Umbilical cord (tissue), 2 donors: Measurements from ENCODE around the gene PEAK3. TPM values are rescaled to one million over a fixed set of nuclear protein-coding genes. Genes with fewer than 3 reads are reported as not detected.

Experiments
- DNase-seq: peaks from one replicate; pipeline ENCODE4 v3.0.0-alpha.2; 2015; ENCODE audit warnings: low spot score
- total RNA-seq: library from RNA; depleted of rRNA; stranded (reverse); fragments of >200 nt; gene quantifications from one replicate; pipeline ENCODE4 v1.2.3, GENCODE V29; 2014; ENCODE audit warnings: low replicate concordance; ENCODE audit not compliant: insufficient read depth

The PEAK3 gene
- total RNA-seq, 1 donor from 2014 or later: 0.24 TPM

DNA sequence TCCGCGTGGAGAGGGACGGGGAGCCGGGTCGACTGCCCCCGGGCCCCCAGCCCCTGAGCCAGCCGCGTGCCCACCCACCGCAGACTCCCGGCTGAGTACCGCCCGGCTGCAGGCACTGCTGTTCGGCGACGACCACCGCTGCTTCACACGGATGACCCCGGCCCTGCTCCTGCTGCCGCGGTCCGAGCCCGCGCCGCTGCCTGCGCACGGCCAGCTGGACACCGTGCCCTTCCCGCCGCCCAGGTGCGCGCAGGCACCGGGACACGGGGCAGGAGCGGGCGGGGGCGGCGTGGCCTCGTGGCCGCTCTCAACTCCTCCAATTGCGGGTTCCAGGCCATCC is 31.2 kb downstream of the PEAK3 start:
- no peak for DNase-seq

DNA sequence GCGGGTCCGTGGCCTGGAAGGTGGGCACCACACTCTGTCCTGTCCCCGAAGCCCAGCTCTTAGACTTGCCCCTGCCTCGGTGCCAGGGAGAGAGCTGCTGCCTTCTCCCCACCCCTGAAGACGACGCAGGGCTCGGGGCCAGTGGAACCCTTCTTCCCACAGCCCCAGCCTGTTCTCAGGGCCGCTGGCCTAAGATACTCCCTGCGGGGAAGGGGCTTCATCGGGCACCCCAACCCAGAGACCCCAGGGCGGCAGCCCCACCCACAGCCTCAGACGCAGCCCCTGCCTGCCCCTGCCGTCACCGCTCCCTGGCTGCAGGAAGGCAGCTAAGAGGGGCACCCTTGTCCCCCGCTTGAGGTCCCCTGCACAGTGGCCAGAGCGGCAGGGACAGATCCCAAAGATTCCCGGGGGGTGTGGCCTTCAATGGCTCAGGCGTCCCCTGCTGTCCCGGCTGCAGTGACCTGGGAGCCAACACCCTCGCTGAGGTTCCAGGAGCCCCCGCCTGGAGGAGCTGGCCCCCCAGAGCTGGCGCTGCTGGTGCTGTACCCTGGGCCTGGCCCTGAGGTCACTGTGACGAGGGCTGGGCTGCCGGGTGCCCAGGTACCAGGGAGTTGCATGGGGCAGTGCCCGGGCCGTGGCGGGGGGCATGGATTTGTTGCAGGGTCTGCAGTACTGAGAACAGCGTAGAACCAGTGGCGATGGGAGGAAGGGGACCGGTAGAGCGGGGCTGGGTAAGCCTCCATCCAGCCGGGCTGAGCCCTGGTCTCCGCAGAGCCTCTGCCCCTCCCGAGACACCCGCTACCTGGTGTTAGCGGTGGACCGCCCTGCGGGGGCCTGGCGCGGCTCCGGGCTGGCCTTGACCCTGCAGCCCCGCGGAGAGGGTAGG is 31.9 kb downstream of the PEAK3 start:
- no peak for DNase-seq

DNA sequence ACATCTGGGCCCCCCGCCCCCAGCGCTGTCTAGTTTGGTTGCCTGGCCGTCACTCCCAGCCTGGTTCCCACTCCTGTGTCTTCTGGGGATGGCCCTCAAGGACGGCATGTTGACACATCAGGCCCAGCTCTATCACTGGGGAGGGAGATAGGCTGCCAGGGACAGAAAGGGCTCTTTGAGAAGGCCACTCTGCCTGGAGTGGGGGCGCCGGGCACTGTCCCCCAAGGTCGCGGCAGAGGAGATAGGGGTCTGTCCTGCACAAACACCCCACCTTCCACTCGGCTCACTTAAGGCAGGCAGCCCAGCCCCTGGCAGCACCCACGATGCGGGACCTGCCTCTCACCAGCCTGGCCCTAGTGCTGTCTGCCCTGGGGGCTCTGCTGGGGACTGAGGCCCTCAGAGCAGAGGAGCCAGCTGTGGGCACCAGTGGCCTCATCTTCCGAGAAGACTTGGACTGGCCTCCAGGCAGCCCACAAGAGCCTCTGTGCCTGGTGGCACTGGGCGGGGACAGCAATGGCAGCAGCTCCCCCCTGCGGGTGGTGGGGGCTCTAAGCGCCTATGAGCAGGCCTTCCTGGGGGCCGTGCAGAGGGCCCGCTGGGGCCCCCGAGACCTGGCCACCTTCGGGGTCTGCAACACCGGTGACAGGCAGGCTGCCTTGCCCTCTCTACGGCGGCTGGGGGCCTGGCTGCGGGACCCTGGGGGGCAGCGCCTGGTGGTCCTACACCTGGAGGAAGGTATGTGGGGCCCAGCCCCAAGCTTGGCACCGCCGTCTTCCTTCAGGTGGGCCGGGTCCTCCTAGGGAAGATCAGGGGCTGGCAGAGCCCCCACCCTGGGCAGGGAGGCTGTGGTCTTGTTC is 32.7 kb downstream of the PEAK3 start, which contains the start of gene AMH:
TSS of gene AMH (plus strand) at position 314 of the 857 bp plus-strand sequence. CDS start at position 324, 10 bp downstream.
- DNase-seq: no peak

DNA sequence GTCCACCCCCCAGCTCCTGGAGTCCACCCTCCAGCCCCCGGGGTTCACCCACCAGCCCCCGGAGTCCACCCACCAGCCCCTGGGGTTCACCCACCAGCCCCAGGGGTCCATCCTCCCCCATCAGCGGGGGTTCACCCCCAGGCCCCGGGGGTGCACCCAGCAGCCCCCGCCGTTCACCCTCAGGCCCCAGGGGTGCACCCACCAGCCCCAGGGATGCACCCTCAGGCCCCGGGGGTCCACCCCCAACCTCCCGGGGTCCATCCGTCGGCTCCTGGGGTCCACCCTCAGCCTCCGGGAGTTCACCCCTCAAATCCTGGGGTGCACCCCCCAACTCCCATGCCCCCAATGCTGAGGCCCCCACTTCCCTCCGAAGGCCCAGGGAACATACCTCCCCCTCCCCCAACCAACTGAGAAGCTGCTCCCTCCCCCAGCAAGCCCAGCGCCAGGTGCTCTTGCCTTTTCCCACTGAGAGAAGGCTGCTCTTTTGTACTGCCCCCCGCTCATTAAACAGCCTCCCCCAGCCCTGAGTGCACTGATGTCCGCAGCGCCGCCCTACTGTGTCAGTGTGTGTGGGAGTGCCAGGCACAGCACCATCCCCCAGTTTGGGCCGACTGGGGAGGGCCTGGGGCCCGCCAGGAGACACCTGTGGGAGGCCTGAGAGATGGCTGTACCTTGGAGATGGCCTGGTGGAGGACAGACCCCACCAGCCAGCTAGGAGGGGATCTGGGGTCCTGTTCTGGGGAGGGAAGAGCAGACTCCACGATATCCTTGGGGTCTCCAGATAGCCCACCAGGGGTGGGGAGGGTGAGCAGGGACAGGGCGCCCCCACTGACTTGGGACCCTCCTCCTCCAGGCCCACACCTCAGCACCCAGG is 33.6 kb downstream of the PEAK3 start:
- DNase-seq: no peak

DNA sequence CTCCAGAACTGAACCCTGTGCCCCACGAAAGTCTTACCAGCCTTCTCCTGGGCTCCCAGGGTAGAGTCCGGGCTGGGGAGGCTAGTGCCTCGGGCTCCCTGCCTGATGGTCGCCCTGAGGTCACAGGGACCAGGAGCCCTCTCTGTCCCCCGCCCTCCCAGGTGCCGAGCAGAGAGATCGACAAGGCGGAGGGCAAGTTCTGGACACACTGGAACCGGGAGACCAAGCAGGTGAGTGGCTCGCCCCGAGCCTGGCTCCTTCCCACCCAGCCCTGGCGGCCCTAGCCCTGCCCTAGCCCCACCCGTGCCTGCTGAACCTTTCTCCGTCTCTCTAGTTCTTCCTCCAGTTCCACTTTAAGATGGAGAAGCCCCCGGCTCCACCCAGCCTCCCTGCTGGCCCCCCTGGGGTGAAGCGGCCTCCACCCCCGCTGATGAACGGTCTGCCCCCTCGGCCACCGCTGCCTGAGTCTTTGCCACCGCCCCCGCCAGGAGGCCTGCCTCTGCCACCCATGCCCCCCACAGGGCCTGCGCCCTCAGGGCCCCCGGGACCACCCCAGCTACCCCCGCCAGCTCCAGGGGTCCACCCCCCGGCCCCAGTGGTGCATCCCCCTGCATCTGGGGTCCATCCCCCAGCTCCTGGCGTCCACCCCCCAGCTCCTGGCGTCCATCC is 34.4 kb downstream of the PEAK3 start:
- no peak for DNase-seq

DNA sequence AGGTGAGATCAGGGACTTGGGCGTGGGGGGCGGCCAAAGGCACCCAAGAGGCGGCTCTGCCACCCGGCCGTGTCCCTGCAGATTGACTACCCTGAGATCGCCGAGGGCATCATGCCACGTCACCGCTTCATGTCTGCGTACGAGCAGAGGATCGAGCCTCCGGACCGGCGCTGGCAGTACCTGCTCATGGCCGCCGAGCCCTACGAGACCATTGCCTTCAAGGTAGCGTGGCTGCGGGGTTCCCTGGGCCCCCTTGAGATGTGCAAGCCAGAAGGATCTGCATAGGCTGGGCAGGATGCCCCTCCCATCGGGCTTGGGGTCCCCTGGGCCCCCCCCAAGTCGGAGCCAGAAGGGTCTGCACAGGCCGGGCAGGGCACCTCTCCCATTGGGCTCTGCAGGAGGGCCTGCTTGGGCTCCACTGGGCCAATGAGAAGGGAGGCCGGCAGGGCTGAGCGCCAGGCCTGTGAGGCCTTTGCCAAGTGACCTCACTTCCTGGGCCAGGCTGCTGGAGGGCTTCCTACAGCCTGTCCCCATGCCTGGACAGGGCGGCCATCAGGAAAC is 35.1 kb downstream of the PEAK3 start:
- DNase-seq: no peak

DNA sequence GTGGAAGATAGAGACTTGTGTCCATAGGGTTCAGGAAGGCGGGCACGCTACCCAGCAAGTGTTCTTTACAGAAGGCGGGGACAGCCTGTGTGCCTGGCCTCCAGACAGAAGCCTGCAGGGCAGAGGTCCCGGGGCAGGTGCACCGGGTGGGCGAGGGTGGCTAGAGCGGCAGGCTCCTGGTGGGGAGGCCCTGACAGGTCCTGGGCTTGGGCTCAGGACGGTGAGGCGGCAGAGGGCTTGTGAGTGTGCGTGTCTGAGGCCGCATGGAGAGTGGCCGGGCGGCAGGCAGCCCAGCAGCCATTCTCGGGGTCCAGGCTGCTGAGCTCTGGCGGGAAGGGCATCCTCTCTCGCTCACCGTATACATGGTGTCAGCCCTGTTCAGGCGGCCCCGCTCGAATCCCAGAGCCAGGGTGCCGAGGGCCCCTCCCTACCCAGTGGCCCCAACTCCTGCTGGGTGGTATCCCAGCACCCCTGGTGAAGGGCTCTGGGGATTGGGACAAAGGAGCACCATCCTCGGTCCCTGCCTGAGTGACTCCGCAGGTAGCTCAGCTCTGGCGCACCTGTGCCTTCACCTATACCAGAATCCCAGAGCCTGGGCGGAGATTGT is 35.9 kb downstream of the PEAK3 start:
- no peak for DNase-seq

DNA sequence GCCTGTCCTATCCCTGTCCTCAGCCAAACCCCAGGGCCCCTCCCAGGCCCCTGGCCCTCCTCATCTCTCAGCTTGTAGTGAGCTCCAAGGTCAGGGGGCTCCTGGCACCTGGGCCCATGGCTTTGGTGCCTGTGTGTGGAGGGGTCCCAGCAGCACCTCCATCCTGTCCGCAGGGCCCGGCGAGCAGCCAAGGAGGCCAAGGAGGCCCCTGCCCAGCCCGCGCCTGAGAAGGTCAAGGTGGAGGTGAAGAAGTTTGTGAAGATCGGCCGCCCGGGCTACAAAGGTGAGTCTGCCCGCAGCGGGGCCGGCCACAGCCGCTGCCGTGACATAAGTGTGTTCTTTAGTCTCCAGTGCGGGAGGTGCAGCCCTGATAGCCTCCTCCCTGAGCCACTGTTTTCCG is 36.7 kb downstream of the PEAK3 start:
- no peak for DNase-seq

DNA sequence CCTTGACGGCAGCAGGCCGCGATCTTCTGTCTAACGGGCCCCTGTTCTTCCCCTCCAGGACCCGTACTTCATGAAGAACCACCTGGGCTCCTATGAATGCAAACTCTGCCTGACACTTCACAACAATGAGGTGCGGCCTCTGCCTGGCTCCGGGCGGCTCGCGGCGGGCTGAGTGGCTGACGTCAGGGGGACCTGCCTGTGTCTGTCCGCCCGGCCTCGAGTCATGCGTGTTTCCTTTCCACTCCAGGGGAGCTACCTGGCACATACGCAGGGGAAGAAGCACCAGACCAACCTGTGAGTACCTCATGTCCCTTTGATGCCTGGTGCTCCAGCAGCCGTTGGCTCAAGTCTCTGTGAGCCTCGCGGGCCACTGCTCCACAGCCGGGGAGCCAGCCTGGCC is 37.5 kb downstream of the PEAK3 start:
- DNase-seq: no peak

DNA sequence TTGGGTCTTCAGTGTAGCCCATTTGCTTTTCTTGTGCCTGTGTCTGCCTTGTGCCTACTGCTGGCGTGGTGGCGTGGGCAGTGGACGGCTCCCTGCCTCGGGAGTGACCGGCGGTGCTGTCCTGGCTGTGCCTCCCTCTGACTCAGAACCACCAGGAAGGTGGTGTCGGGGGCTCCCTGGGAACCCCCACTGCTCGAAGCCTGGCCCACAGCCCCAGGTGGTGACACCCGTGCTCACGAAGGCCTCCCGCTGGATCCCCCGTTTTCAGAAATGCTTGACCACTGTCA is 37.9 kb downstream of the PEAK3 start:
- DNase-seq: no peak

DNA sequence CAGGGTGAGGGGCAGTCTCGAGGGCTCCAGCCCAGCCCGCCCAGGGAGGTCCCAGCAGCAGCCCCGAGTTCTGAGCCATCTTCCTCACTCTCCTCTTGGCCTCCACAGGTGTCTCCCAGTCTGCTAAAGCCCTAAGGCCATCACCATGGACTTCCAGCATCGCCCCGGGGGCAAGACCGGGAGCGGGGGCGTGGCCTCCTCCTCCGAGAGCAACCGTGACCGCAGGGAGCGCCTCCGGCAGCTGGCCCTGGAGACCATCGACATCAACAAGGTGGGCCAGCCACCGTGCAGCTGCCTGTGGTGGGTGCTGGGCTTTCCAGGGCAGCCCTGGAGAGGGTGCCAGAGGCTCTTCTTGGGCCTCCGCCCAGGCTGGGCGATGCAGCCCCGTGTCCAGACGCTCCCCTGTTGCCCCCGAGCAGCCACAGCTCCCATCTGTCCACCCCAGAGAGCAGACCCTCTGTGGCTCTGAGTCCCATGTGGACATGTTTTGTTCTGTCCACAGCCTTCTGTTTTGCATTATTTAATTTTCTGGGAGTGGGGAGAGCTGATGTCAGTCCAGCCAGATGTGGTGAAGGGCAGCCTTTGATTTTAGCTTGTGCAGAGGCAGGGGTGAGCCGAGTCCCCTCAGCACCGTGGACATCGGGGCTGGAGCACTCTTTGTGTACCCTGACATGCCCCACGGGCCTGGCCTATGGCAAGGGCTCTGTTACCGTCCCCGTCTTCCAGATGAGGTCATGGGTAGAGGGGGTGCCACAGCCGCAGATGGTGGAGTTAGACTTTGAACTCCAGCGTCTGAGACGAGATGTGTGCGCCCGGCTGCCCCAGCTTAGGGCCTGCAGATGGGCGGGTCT is 38.5 kb downstream of the PEAK3 start:
- no peak for DNase-seq

DNA sequence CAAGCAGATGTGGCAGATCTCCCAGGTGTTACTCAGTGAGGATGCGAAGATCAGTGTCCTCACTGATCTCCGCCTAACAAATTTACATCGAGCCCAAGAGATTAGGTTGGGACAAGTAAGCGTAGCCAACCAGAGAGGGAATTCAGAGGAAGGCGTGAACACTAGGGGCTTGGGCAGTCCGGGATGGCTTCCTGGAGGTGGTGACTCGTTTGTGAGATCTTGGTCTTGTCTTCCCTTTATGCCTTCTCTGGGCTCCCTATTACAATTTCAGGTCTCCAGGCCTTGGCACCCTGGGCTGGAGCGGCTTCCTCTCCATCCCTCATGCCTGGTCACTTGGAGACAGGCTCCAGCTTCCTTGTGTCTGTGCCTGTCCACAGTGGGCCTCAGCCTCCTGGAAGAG is 39.2 kb downstream of the PEAK3 start:
- no peak for DNase-seq

DNA sequence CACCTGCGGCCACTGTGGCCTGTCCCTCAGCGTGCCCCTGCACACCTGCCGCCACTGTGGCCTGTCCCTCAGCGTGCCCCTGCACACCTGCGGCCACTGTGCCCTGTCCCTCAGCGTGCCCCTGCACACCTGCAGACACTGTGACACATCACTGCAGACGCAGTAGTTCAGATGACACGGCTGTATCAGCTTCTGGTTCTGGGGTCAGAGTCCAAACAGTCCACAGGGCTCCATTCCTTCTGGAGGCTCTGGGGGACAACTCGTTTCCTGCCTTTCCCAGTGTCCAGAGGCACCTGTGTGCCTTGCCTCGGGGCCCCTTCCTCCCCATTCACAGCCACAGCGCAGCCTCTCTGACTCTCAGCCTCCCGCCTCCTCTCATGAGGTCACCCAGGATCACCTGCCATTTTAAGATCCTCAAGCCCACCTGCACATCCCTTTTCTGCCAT is 39.9 kb downstream of the PEAK3 start:
- no peak for DNase-seq

DNA sequence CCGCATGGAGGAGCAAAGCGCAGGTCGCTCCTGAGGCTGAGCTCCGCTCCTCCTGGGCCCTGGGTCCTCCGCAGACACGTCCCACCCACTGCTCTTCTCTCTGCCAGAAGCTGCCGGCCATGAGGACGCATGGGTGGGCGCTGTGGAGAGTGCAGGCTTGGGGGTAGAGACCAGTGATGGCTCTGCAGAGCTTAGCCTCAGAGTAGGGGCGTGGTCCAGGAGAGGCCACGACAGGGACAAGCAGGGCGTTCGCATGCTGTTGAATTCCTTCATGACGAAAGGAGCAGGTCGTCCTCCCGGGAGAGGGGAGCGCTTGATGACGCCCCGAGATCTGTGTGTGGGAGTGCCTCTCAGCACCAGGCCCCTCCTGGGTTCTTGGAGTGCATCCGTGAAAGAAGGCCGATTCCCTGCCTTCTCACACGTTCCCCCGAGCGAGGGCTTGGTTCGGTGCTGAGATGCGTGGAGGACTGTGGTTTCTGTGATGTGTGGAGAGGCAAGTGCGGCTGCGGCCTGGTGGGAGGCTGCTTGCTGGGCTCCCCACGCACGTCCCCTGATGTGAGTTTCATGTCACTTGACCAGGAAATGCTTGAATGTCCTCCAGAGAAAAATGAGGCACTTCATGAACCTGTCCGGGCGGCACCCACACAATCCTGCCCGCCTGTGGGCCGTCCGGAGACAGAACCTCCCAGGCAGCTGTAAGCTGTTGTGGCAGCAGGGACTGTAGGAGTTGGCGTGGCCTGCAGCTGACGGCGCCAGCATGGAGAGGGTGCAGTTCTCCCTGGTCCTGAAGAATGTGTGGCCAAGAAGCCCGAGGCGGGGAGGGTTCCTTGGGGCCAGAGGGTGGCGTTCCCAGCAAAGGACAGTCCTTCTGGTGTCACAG is 40.9 kb downstream of the PEAK3 start:
- DNase-seq: no peak

DNA sequence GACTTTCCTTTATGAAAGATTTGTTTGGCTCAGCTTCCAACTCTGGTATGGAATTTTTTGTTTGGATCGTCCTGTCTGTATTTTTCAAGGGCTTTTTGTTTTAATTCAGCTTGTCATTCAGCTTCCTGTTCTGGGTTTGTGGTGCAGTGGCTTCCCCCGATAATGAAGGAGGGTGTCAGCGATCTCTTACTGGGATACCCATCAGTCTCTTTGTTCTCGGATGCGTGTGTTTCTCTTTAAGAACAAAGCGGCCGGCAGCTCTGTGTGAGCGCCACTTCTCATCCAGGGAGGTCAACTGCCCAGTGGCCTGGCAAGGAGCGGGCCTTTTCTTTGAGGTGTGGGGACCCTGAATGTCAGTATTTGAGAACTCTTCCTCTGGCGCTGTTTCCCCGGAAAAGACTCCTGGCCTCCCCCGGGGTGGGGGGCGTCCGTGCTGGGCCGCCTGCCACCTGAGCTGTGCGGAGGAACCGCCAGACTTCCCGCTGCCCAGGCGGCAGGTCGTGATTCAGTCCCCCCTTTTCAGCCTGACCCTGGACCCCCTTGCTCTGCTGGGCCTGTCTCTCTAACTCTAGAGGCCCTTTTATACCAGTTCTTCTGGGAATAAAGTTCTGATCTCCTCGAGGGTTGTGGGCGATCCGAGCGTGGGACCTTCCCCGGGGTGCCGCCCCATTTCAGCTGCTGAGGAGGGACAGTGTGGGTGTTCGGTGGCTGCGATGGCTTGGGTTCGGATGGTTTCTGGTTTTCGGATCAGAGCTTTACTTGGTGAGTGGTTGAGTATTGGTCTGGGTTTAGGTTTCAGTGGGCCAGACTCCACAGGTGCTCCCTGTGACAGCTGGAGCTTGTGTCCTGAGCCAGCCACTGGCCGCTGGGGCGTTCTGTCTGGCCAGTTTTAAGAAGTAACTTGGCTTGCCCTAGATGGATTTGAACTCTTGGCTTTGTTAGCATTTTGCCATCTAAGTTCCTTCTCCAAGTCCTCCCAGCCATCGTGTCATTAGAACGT is 41.9 kb downstream of the PEAK3 start:
- peak; percentile 33 for DNase-seq

DNA sequence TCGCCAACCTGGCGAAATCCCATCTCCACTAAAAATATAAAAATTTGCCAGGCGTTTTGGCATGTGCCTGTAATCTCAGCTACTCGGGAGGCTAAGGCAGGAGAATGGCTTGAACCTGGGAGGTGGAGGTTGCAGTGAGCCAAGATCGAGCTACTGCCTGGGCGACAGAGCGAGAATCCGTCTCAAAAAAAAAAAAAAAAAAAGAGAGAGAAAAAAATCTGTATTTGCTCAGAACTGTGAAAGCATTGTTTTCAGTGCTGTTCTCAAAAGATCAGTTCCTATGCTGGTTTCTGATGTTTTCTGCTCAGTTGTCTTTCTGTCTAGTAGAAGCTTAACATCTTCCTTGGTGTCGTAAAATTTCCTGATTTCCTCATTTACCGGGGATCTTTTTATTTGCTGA is 42.8 kb downstream of the PEAK3 start:
- DNase-seq: no peak

DNA sequence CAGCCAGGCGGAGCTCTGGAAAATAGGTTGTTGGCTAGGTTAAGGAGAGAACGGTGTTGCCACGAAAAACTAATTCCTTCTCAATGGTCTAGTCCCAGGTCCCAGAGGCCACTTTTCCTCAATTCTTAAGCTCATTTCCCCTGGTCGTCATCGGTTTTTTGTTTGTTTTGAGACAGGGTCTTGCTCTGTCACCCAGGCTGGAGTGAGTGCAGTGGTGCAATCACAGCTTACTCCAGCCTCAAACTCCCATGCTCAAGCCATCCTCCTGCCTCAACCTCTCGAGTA is 44.2 kb downstream of the PEAK3 start:
- DNase-seq: no peak
